HepG2 (cell line): ENCODE measurements around the gene BATF3. TPM values are rescaled to one million over a fixed set of nuclear protein-coding genes. Genes with fewer than 3 reads are reported as not detected.
A peak's percentile ranks its signal among the peaks of the same experiment; 100 is the strongest.

Source experiments
- ARID4A ChIP-seq: sonication (generic); formaldehyde crosslinking; IDR thresholded peaks from 2 replicates; pipeline ENCODE4 v1.5.0; 2020; ENCODE audit warnings: mild to moderate bottlenecking, missing genetic modification reagents, borderline replicate concordance
- BRCA1 ChIP-seq: sonication (generic); formaldehyde crosslinking; IDR thresholded peaks from 2 replicates; pipeline ENCODE4 v1.4.0; 2020; ENCODE audit warnings: missing genetic modification reagents
- DZIP1 ChIP-seq: sonication (generic); formaldehyde crosslinking; IDR thresholded peaks from 2 replicates; pipeline ENCODE4 v1.5.0; 2020; ENCODE audit warnings: mild to moderate bottlenecking, missing genetic modification reagents
- ETS1 ChIP-seq: sonication (generic); formaldehyde crosslinking; IDR thresholded peaks from 2 replicates; pipeline ENCODE4 v1.4.0; 2020; ENCODE audit warnings: missing genetic modification reagents
- GLMP ChIP-seq: sonication (generic); formaldehyde crosslinking; IDR thresholded peaks from 2 replicates; pipeline ENCODE4 v1.9.0; 2021; ENCODE audit warnings: missing genetic modification reagents, mild to moderate bottlenecking, borderline replicate concordance
- KLF9 ChIP-seq: IDR thresholded peaks from 2 replicates; pipeline ENCODE4 v1.6.1; 2016; ENCODE audit warnings: low read depth
- MLXIP ChIP-seq: sonication (generic); formaldehyde crosslinking; IDR thresholded peaks from 2 replicates; pipeline ENCODE4 v1.9.0; 2021; ENCODE audit warnings: missing genetic modification reagents, borderline replicate concordance
- MYPOP ChIP-seq: sonication (generic); formaldehyde crosslinking; IDR thresholded peaks from 2 replicates; pipeline ENCODE4 v1.8.1; 2023; ENCODE audit warnings: mild to moderate bottlenecking, moderate library complexity, missing genetic modification reagents
- PATZ1 ChIP-seq: sonication (generic); formaldehyde crosslinking; IDR thresholded peaks from 2 replicates; pipeline ENCODE4 v1.4.0; 2020; ENCODE audit warnings: missing genetic modification reagents
- PITX1 ChIP-seq: sonication (generic); formaldehyde crosslinking; IDR thresholded peaks from 2 replicates; pipeline ENCODE4 v1.5.1; 2020; ENCODE audit warnings: mild to moderate bottlenecking, missing genetic modification reagents
- REXO4 ChIP-seq: sonication (generic); formaldehyde crosslinking; IDR thresholded peaks from 2 replicates; pipeline ENCODE4 v1.8.0; 2022; ENCODE audit warnings: missing genetic modification reagents, mild to moderate bottlenecking, borderline replicate concordance
- SRF ChIP-seq: IDR thresholded peaks from 2 replicates; pipeline ENCODE4 v1.6.1; 2011; ENCODE audit warnings: mild to moderate bottlenecking, low read depth, low read length, moderate library complexity
- ZEB1 ChIP-seq: IDR thresholded peaks from 2 replicates; pipeline ENCODE4 v1.6.1; 2012; ENCODE audit warnings: mild to moderate bottlenecking, low read depth, inconsistent platforms; ENCODE audit not compliant: insufficient replicate concordance
- polyA plus RNA-seq, 8 experiments: library from polyadenylated mRNA; depleted of rRNA in 3 of 8; stranded (reverse) in 7 of 8; unstranded in 1 of 8; fragments of >200 nt; fragmentation: Illumina TruSeq in 4 of 8; extraction: Trizol in 4 of 8; gene quantifications; 2 replicates each; pipeline versions ENCODE4 v1.2.1 to v1.2.3, GENCODE V29; 2011 to 2016; ENCODE audit warnings: low read depth in 4 of 8, missing spikeins in 1 of 8, mixed read lengths in 1 of 8; ENCODE audit not compliant: insufficient read depth in 1 of 8
- total RNA-seq, 5 experiments: library from RNA; depleted of rRNA; stranded (reverse); fragments of >200 nt; fragmentation: Illumina TruSeq; extraction: Trizol; gene quantifications; 2 replicates each; pipeline ENCODE4 v1.2.3, GENCODE V29; 2016; ENCODE audit warnings: low read depth in 1 of 5

The BATF3 gene
- total and polyA plus RNA-seq, 2 of the 13 experiments (the other 11 are each of a cell fraction or from before 2014, with no cell fraction given), result 0.13 TPM; not detected in 1

- TF ChIP-seq PATZ1 (CRISPR knock-in tag), result peak; percentile 75
- no peak for TF ChIP-seq DZIP1
- no peak for TF ChIP-seq MYPOP (CRISPR knock-in tag)
- no peak for TF ChIP-seq KLF9
- TF ChIP-seq GLMP (CRISPR knock-in tag), result no peak
- TF ChIP-seq ZEB1, result no peak
- no peak for TF ChIP-seq PITX1 (CRISPR knock-in tag)
- no peak for TF ChIP-seq SRF
- peak; percentile 19; the same call in 1 of the 2 replicates for TF ChIP-seq ARID4A
- TF ChIP-seq ETS1, result no peak
- no peak for TF ChIP-seq MLXIP
- no peak for TF ChIP-seq REXO4 (CRISPR knock-in tag)
- no peak for TF ChIP-seq BRCA1 (CRISPR knock-in tag)
Observed at GRCh38 chr1:212728606-212729005, 29.0 kb upstream of the BATF3 start (continued).
